Activated CD4-positive, alpha-beta memory T cell treated with anti-CD3 and anti-CD28 coated beads for 36 hours (primary cell): ENCODE results near the gene PAQR5. TPM values are rescaled to one million over a fixed set of nuclear protein-coding genes. Genes with fewer than 3 reads are reported as not detected.
"Not testable (repeated sequence)": the region's sequence is repeated elsewhere in the genome, so short reads cannot be mapped to it uniquely, and the experiment has no call there.

Experiments used
- CTCF ChIA-PET: fragments of 350-600 bp; sonication (Branson Sonifier 250); formaldehyde crosslinking; loops from one replicate; lab custom pipeline; 2021; ENCODE audit warnings: antibody characterized with exemption, inconsistent platforms; lab: Charles Lee
- POLR2A ChIA-PET: fragments of 350-600 bp; sonication (Branson Sonifier 250); formaldehyde crosslinking; loops from one replicate; lab custom pipeline; 2021; ENCODE audit warnings: antibody characterized with exemption; lab: Charles Lee
- DNase-seq: peaks from one replicate; pipeline ENCODE4 v3.0.0-alpha.2; 2020
- H3K27ac Mint-ChIP-seq: one replicate; pipeline ENCODE4 v1.8.0; 2021; ENCODE audit warnings: mixed read lengths
- H3K27me3 Mint-ChIP-seq: one replicate; pipeline ENCODE4 v1.8.0; 2021; ENCODE audit warnings: mixed read lengths
- H3K36me3 Mint-ChIP-seq: one replicate; pipeline ENCODE4 v1.8.0; 2021; ENCODE audit warnings: mixed read lengths
- H3K4me1 Mint-ChIP-seq: one replicate; pipeline ENCODE4 v1.8.0; 2021; ENCODE audit warnings: low read depth, mixed read lengths
- H3K4me3 Mint-ChIP-seq: one replicate; pipeline ENCODE4 v1.8.0; 2021; ENCODE audit warnings: mild to moderate bottlenecking, mixed read lengths
- H3K9me3 Mint-ChIP-seq: one replicate; pipeline ENCODE4 v1.8.0; 2021; ENCODE audit warnings: mixed read lengths
- intact Hi-C: fragments of 100-400 bp; cut with micrococcal nuclease; formaldehyde crosslinking; loops from one replicate; pipeline ENCODE4 v1.15.1; 2023
- total RNA-seq, 2 experiments: library from RNA; stranded (reverse); gene quantifications; one replicate each; pipeline ENCODE4 v1.2.3, GENCODE V29; 2021

The PAQR5 gene
- total RNA-seq, 2 experiments from 2014 or later = 0.10 to 0.15 TPM

DNA sequence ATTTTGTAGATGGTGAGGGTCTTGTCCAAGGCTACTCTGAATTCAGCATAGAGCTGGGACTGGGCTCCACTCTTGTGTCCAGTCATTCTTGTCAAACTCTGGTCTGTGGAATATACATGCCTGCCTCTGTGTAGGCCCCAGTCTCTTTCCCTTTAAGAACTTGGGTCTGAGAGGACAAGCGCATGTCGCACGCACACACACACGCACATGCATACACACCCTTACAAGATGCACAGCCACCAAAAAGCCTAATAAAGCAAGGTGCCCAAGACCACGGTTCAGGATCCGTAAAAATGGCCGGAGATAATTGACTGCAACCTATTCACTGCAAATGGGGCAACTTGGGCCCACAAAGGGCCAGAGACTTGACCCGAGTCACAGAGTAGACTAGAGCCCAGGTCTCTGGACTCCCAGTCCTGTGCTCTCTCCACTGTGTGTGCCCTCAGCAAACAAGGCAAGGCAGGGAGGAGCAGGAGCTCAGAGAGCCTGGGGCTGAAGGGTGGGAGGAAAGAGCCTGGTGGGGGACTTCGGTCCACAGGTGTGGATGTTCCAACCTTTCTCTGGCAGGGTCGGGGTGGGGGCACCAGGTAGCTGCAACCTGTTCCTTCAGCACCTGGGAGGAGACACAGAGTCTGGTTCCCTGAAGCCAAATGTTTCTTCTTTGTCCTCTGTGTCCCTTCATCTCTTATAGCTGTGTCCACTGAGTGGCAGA, 914 bp upstream of the PAQR5 start:
- ChIA-PET CTCF (no interaction called here), POLR2A (no interaction called here)
- H3K27me3 Mint-ChIP-seq = peaks cover 43% of the 10 kb centered on the region
- H3K4me3 Mint-ChIP-seq = no peak overlapping the region
- no peak for DNase-seq
- H3K27ac Mint-ChIP-seq = no peak overlapping the region
- H3K4me1 Mint-ChIP-seq = no peaks in the 10 kb centered on the region
- no peaks in the 10 kb centered on the region for H3K9me3 Mint-ChIP-seq
- H3K36me3 Mint-ChIP-seq = no peaks in the 10 kb centered on the region
- intact Hi-C loops = no loop called here

- ChIA-PET POLR2A (no interaction called here), CTCF (no interaction called here)
- peaks cover 46% of the 10 kb centered on the region for H3K27me3 Mint-ChIP-seq
- no peak for DNase-seq
- H3K36me3 Mint-ChIP-seq = no peaks in the 10 kb centered on the region
- no peaks in the 10 kb centered on the region for H3K4me1 Mint-ChIP-seq
- H3K9me3 Mint-ChIP-seq = no peaks in the 10 kb centered on the region
- no peak overlapping the region for H3K27ac Mint-ChIP-seq
- H3K4me3 Mint-ChIP-seq = no peak overlapping the region
- intact Hi-C loops = no loop called here
Measured at GRCh38 chr15:69298354-69298696, 387 bp upstream of the PAQR5 start.

DNA sequence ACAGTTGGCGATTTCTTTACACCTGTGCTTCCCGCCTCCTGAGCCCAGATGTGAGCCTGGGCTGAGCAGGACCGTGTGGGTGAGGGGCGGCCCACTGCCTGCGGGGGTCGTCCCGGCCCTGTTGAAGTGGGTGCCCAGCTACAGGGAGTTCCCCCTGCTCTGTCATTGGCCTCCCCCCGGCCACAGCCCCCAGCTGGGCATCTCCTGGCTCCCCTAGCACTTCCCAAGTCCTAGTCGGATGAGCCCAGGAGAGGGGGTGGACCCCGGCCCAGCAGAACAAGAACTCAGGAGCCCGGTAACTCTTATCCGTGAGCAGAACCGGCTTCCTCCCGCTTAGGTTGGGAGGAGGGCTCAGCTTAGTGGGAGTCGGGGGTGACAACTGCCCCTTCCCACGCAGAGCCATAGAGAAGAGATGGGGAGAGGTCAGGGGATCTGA, 757 bp downstream of the PAQR5 start:
- H3K4me3 Mint-ChIP-seq = no peak overlapping the region
- H3K27me3 Mint-ChIP-seq = peaks cover 48% of the 10 kb centered on the region
- ChIA-PET CTCF (no interaction called here), POLR2A (no interaction called here)
- no peak overlapping the region for H3K27ac Mint-ChIP-seq
- no peak for DNase-seq
- H3K4me1 Mint-ChIP-seq = no peaks in the 10 kb centered on the region
- intact Hi-C loops = no loop called here
- no peaks in the 10 kb centered on the region for H3K36me3 Mint-ChIP-seq
- no peaks in the 10 kb centered on the region for H3K9me3 Mint-ChIP-seq

- peaks cover 47% of the 10 kb centered on the region for H3K27me3 Mint-ChIP-seq
- H3K4me3 Mint-ChIP-seq = no peak overlapping the region
- no peak for DNase-seq
- CTCF ChIA-PET = no interaction called here
- no peaks in the 10 kb centered on the region for H3K9me3 Mint-ChIP-seq
- H3K4me1 Mint-ChIP-seq = no peaks in the 10 kb centered on the region
- POLR2A ChIA-PET = no interaction called here
- no peak overlapping the region for H3K27ac Mint-ChIP-seq
- H3K36me3 Mint-ChIP-seq = no peaks in the 10 kb centered on the region
- intact Hi-C loops = no loop called here
Measured at GRCh38 chr15:69299943-69300588, 1.4 kb downstream of the PAQR5 start.

GRCh38 chr15:69301101-69301500, 2.4 kb downstream of the PAQR5 start:
- CTCF ChIA-PET, H3K4me1 Mint-ChIP-seq, H3K9me3 Mint-ChIP-seq, H3K27ac Mint-ChIP-seq, POLR2A ChIA-PET, H3K4me3 Mint-ChIP-seq, DNase-seq, H3K36me3 Mint-ChIP-seq, intact Hi-C loops: not testable (repeated sequence)
- peaks cover 47% of the 10 kb centered on the region for H3K27me3 Mint-ChIP-seq

- intact Hi-C loops, H3K27ac Mint-ChIP-seq, DNase-seq, H3K4me3 Mint-ChIP-seq, H3K36me3 Mint-ChIP-seq, H3K9me3 Mint-ChIP-seq, H3K4me1 Mint-ChIP-seq, POLR2A ChIA-PET: not testable (repeated sequence)
- CTCF ChIA-PET = interaction anchor here (0.8 kb wide), 1 partner anchor 174 kb away, joined by 3 read pairs; no protein-coding TSS in a partner anchor
- peaks cover 45% of the 10 kb centered on the region for H3K27me3 Mint-ChIP-seq
Measured at GRCh38 chr15:69302087-69302486, 3.4 kb downstream of the PAQR5 start.

- DNase-seq = no peak
- CTCF ChIA-PET = interaction anchor here (0.8 kb wide), 1 partner anchor 173 kb away, joined by 3 read pairs; no protein-coding TSS in a partner anchor
Measured at GRCh38 chr15:69302929-69303328, 4.2 kb downstream of the PAQR5 start.

DNA sequence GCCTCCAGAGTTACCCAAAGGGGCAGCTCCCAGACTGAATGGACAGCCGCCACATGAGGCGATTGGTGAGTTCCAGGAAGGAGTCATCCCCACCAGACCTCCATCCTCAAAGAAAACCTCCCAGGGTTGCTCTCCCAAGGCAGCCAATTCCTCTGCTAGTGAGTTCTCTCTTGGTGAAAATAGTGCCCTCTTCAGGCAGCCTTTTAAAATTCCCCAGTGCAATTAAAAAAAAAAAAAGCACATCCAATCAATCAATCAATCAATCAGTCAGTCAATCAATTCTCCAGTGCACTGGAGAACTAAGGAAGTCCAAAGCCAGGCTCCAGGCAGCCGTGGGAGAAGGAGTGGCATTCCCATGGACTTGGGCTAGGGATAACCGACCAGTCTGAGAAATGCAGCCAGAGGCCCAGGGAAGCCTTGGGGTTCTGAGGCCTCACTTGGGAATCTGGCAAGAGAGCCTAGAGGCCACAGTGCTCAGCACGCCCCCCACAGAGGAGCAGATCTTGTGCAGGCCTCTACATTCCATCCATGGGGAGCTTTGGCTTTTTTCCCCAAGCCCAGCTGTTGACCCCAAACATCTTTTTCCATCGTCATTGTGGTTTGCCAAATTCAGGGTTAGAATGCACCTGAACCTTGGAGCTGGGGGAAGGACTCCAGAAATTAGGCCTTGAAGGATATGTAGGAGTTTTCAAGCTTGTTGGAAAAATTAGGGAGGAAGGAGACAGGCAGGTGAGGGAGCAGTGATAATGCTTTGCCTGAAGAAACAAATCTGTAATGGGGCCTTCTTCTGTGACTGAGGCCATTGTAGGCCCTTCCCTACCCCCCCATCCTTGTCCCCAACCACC, 4.8 kb downstream of the PAQR5 start:
- Mint-ChIP-seq H3K27me3 (peaks cover 37% of the 10 kb centered on the region), H3K36me3 (no peaks in the 10 kb centered on the region), H3K4me3 (no peak overlapping the region), H3K4me1 (no peaks in the 10 kb centered on the region), H3K27ac (no peak overlapping the region), H3K9me3 (no peaks in the 10 kb centered on the region)
- no peak for DNase-seq
- ChIA-PET CTCF (interaction anchor here (1.5 kb wide), 1 partner anchor 12 kb away, joined by 3 read pairs; no protein-coding TSS in a partner anchor), POLR2A (no interaction called here)
- intact Hi-C loops = no loop called here

More at GRCh38 chr15:69302929-69303328, 4.2 kb downstream of the PAQR5 start:
- no peak overlapping the region for H3K27ac Mint-ChIP-seq
- H3K27me3 Mint-ChIP-seq = peaks cover 39% of the 10 kb centered on the region
- intact Hi-C loops = no loop called here
- no peak overlapping the region for H3K4me3 Mint-ChIP-seq
- H3K36me3 Mint-ChIP-seq = no peaks in the 10 kb centered on the region
- POLR2A ChIA-PET = no interaction called here
- no peaks in the 10 kb centered on the region for H3K4me1 Mint-ChIP-seq
- no peaks in the 10 kb centered on the region for H3K9me3 Mint-ChIP-seq

DNA sequence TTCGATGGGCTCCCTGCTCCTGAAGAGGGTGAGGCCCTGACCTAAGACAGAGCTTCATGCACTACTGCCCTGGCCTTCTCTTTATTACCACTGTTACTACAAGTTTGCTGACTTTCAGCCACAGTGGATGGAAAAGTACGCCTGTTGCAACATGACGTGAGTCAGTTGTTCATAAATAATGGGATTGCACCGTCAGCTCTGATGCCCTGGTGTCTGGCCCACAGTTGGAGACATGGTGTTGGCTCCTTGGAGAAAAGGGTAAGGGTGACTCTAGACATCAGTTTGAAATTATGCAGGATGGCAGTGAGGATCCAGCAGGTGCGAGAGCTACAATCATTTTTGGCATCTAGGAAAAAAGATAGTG, 5.5 kb downstream of the PAQR5 start:
- intact Hi-C loops = no loop called here
- Mint-ChIP-seq H3K27me3 (peaks cover 37% of the 10 kb centered on the region), H3K4me1 (no peaks in the 10 kb centered on the region), H3K4me3 (no peak overlapping the region), H3K36me3 (no peaks in the 10 kb centered on the region), H3K9me3 (no peaks in the 10 kb centered on the region), H3K27ac (no peak overlapping the region)
- POLR2A ChIA-PET = no interaction called here
- DNase-seq = no peak
- CTCF ChIA-PET = interaction anchor here (0.7 to 1.5 kb wide), 2 partner anchors 13 kb away, joined by 3 read pairs; no protein-coding TSS in a partner anchor

DNA sequence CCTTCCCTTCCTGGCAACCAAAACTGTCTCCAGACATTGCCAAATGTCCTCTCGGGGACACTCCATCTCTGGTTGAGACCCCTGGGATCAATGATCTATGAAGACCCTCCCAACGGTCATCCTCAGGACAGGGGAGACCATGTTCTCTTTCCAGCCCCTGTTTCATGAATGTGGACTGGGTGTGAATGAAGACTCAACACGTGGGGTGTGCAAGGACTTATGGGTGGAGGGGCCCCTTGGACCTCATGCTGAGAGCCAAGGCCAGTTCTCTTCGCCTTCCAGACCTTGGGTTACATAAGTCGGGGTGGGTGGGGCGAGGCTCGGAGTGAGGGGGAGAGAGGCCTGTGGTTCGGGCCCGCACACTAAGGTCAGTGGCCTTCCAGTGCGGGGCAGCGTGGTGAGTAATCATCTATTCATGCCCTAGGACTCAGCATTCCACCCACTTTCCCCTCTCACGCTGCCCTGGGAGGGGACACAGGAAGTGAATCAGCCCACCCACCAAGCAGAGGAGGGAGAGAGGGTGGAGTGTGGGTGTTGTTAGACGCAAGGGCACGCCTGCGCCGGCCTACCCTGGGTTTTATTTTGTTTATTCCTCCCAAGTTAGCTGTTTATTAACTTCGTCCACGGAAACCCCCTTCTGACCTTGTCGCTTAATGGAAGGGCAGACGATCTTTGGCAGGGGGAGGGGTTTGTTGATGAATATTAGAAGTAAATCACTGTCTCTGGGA, 6.7 kb downstream of the PAQR5 start:
- Mint-ChIP-seq H3K36me3 (no peaks in the 10 kb centered on the region), H3K9me3 (no peaks in the 10 kb centered on the region), H3K4me1 (no peaks in the 10 kb centered on the region), H3K27me3 (peaks cover 29% of the 10 kb centered on the region), H3K4me3 (no peak overlapping the region), H3K27ac (no peak overlapping the region)
- POLR2A ChIA-PET = no interaction called here
- CTCF ChIA-PET = interaction anchor here (0.6 to 1.5 kb wide), 2 partner anchors 14 to 99 kb away, joined by 3 to 4 read pairs; no protein-coding TSS in a partner anchor
- DNase-seq = no peak
- intact Hi-C loops = no loop called here

DNA sequence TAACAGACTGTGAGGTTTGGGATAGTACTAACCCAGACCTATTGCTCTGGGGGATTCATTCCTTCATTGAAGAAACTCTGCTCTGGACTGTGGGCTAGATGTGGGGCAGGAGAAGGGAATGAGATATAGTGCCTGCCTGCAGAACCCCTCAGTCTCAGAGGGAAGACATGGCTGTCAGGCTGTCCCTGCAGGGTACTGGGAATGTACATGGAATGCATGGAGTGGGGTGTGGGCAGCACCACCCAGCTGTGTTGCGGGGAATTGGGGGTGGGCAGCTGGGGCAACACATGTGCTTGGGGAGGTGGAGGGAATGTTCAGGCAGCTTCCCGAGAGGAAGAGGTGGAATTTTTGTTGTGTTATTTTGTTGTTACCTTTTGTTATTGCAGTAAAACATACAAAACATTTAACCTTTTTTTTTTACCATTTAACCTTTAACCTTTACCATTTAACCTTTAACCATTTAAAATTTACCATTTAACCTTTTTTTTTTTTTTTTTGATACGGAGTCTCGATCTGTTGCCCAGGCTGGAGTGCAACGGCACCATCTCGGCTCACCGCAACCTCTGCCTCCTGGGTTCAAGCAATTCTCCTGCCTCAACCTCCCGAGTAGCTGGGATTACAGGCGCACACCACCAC, 7.3 kb downstream of the PAQR5 start:
- no peak for DNase-seq
- H3K4me1 Mint-ChIP-seq = no peaks in the 10 kb centered on the region
- no peaks in the 10 kb centered on the region for H3K36me3 Mint-ChIP-seq
- intact Hi-C loops = no loop called here
- no peak overlapping the region for H3K27ac Mint-ChIP-seq
- no peaks in the 10 kb centered on the region for H3K9me3 Mint-ChIP-seq
- peaks cover 28% of the 10 kb centered on the region for H3K27me3 Mint-ChIP-seq
- POLR2A ChIA-PET = no interaction called here
- H3K4me3 Mint-ChIP-seq = no peak overlapping the region
- CTCF ChIA-PET = interaction anchor here (0.6 kb wide), 1 partner anchor 98 kb away, joined by 4 read pairs; no protein-coding TSS in a partner anchor
